ENCODE data around the gene DCLK1.

GRCh38 chr13:35874704-35875103 lies 256.5 kb downstream of the DCLK1 start:
- no peak for TF ChIP-seq CTCF (conservative IDR thresholded peaks at IDR 0.05 in 1 of 2, IDR thresholded peaks at IDR 0.05 in 1 of 2; ENCODE audit: extremely low read depth in 1 of 2, insufficient read depth in 1 of 2, low read depth in 1 of 2, low read length in 2 of 2)
- TF ChIP-seq EZH2 (IDR thresholded peaks at IDR 0.05; ENCODE audit: borderline replicate concordance, low read length): no peak
